Measurements from ENCODE around the gene FAAP20.

FAAP20 gene

GRCh38 chr1:2152954-2153353 lies 41.6 kb downstream of the FAAP20 start:
- H3K27me3 ChIP-seq (ENCODE audit: insufficient read depth, low read length, poor library complexity, severe bottlenecking): no peaks in the 10 kb centered on the region
- H3F3A ChIP-seq (ENCODE audit: low read depth): no peaks in the 10 kb centered on the region; the same call in 1 of the 2 replicates
- H3K9me3 ChIP-seq (ENCODE audit: insufficient read depth, low read depth, low read length): no peaks in the 10 kb centered on the region
- no peaks in the 10 kb centered on the region for H4K20me1 ChIP-seq (ENCODE audit: insufficient read depth, low read length, poor library complexity, severe bottlenecking)
- H2AFZ ChIP-seq (ENCODE audit: low read length): no peak overlapping the region
- TF ChIP-seq CTCF (conservative IDR thresholded peaks at IDR 0.05; ENCODE audit: low read length) (no peak), EZH2phosphoT487 (IDR thresholded peaks at IDR 0.05; ENCODE audit: borderline replicate concordance) (no peak)
- H3K36me3 ChIP-seq (ENCODE audit: insufficient read depth, low read length): no peaks in the 10 kb centered on the region
- H3K4me1 ChIP-seq (ENCODE audit: insufficient read depth, low read length, poor library complexity, severe bottlenecking): peaks cover 30% of the 10 kb centered on the region
- H3K9ac ChIP-seq (ENCODE audit: low read depth, low read length, poor library complexity, severe bottlenecking): no peak overlapping the region
- no peak overlapping the region for H3K4me2 ChIP-seq (ENCODE audit: low read depth, low read length, poor library complexity, severe bottlenecking)
- no peaks in the 10 kb centered on the region for H3K9me2 ChIP-seq (replicated peaks; ENCODE audit: low read depth, low read length)
- H3K4me3 ChIP-seq (ENCODE audit: low read length, poor library complexity, severe bottlenecking): no peak overlapping the region
- H3K79me2 ChIP-seq (ENCODE audit: insufficient read depth, low read length): no peaks in the 10 kb centered on the region

DNA sequence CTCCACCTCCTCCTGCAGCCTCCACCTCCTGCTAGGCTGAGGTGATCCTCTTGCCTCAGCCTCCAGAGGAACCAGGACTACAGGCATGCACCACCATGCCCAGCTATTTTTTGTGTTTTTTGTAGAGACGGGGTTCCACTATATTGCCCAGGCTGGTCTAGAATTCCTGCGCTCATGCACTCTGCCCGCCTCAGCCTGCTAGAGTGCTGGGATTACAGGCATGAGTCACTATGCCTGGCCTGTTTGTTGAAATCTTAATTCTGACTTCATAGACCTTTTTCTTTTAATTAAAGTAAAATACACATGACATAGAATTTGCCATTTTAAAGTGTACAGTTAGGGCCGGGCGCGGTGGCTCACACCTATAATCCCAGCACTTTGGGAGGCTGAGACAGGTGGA lies 42.7 kb downstream of the FAAP20 start:
- H3K79me2 ChIP-seq (ENCODE audit: insufficient read depth, low read length): no peaks in the 10 kb centered on the region
- H3K4me3 ChIP-seq (ENCODE audit: low read length, poor library complexity, severe bottlenecking): no peak overlapping the region
- H3K9me3 ChIP-seq (ENCODE audit: insufficient read depth, low read depth, low read length): no peaks in the 10 kb centered on the region
- H3K36me3 ChIP-seq (ENCODE audit: insufficient read depth, low read length): no peaks in the 10 kb centered on the region
- peaks cover 39% of the 10 kb centered on the region for H3K4me1 ChIP-seq (ENCODE audit: insufficient read depth, low read length, poor library complexity, severe bottlenecking)
- H4K20me1 ChIP-seq (ENCODE audit: insufficient read depth, low read length, poor library complexity, severe bottlenecking): no peaks in the 10 kb centered on the region
- TF ChIP-seq CTCF (conservative IDR thresholded peaks at IDR 0.05; ENCODE audit: low read length) (no peak), EZH2phosphoT487 (IDR thresholded peaks at IDR 0.05; ENCODE audit: borderline replicate concordance) (no peak)
- H3K27me3 ChIP-seq (ENCODE audit: insufficient read depth, low read length, poor library complexity, severe bottlenecking): no peaks in the 10 kb centered on the region
- no peaks in the 10 kb centered on the region for H3K9me2 ChIP-seq (replicated peaks; ENCODE audit: low read depth, low read length)
- H2AFZ ChIP-seq (ENCODE audit: low read length): no peak overlapping the region
- H3K9ac ChIP-seq (ENCODE audit: low read depth, low read length, poor library complexity, severe bottlenecking): no peak overlapping the region
- H3K4me2 ChIP-seq (ENCODE audit: low read depth, low read length, poor library complexity, severe bottlenecking): no peak overlapping the region
- H3F3A ChIP-seq (ENCODE audit: low read depth): no peaks in the 10 kb centered on the region; the same call in 1 of the 2 replicates

GRCh38 chr1:2151252-2151651 lies 43.3 kb downstream of the FAAP20 start:
- H2AFZ ChIP-seq (ENCODE audit: low read length): no peak overlapping the region
- H3K4me1 ChIP-seq (ENCODE audit: insufficient read depth, low read length, poor library complexity, severe bottlenecking): peaks cover 46% of the 10 kb centered on the region
- H3K9me2 ChIP-seq (replicated peaks; ENCODE audit: low read depth, low read length): no peaks in the 10 kb centered on the region
- H3K4me3 ChIP-seq (ENCODE audit: low read length, poor library complexity, severe bottlenecking): no peak overlapping the region
- H3K9ac ChIP-seq (ENCODE audit: low read depth, low read length, poor library complexity, severe bottlenecking): no peak overlapping the region
- no peaks in the 10 kb centered on the region; the same call in 1 of the 2 replicates for H3F3A ChIP-seq (ENCODE audit: low read depth)
- no peak for TF ChIP-seq EZH2phosphoT487 (IDR thresholded peaks at IDR 0.05; ENCODE audit: borderline replicate concordance)
- no peak for TF ChIP-seq CTCF (conservative IDR thresholded peaks at IDR 0.05; ENCODE audit: low read length)
- no peaks in the 10 kb centered on the region for H4K20me1 ChIP-seq (ENCODE audit: insufficient read depth, low read length, poor library complexity, severe bottlenecking)
- H3K36me3 ChIP-seq (ENCODE audit: insufficient read depth, low read length): no peaks in the 10 kb centered on the region
- no peaks in the 10 kb centered on the region for H3K27me3 ChIP-seq (ENCODE audit: insufficient read depth, low read length, poor library complexity, severe bottlenecking)
- no peaks in the 10 kb centered on the region for H3K9me3 ChIP-seq (ENCODE audit: insufficient read depth, low read depth, low read length)
- H3K79me2 ChIP-seq (ENCODE audit: insufficient read depth, low read length): no peaks in the 10 kb centered on the region
- no peak overlapping the region for H3K4me2 ChIP-seq (ENCODE audit: low read depth, low read length, poor library complexity, severe bottlenecking)

Measured in Loucy (cell line).